Liver (tissue), 9 donors: ENCODE measurements around the gene LRRC63. TPM values are rescaled to one million over a fixed set of nuclear protein-coding genes. Genes with fewer than 3 reads are reported as not detected.

Experiments
- DNase-seq: peaks from one replicate; pipeline ENCODE4 v3.0.0-alpha.2; 2017; ENCODE audit warnings: low spot score
- H3K27ac ChIP-seq, 2 donors: one replicate each; pipeline ENCODE4 v1.7.0; 2013; ENCODE audit warnings: inconsistent platforms in 2 of 2, low read length in 2 of 2, control low read depth in 1 of 2, low read depth in 1 of 2, mild to moderate bottlenecking in 1 of 2
- H3K27me3 ChIP-seq, 4 donors: one replicate each; pipeline versions ENCODE4 v1.6.1 to v1.7.0; 2013; ENCODE audit warnings: low read length in 3 of 4, inconsistent platforms in 1 of 4, mild to moderate bottlenecking in 1 of 4, moderate library complexity in 1 of 4; ENCODE audit not compliant: control insufficient read depth in 4 of 4, insufficient read depth in 4 of 4
- H3K36me3 ChIP-seq, 4 donors: one replicate each; pipeline versions ENCODE4 v1.6.1 to v1.7.0; 2013; ENCODE audit warnings: low read length in 3 of 4, mild to moderate bottlenecking in 3 of 4, low read depth in 1 of 4, moderate library complexity in 1 of 4; ENCODE audit not compliant: control insufficient read depth in 4 of 4, insufficient read depth in 3 of 4
- H3K4me1 ChIP-seq, 4 donors: one replicate each; pipeline versions ENCODE4 v1.6.1 to v1.7.0; 2013; ENCODE audit warnings: low read length in 3 of 4, mild to moderate bottlenecking in 3 of 4, moderate library complexity in 1 of 4; ENCODE audit not compliant: control insufficient read depth in 4 of 4, insufficient read depth in 4 of 4
- H3K4me3 ChIP-seq, 3 donors: one replicate each; pipeline versions ENCODE4 v1.6.1 to v1.7.0; 2013; ENCODE audit warnings: low read length in 3 of 3, control low read depth in 1 of 3, low read depth in 1 of 3, mild to moderate bottlenecking in 1 of 3
- H3K9ac ChIP-seq, 2 donors: one replicate each; pipeline ENCODE4 v1.7.0; 2013; ENCODE audit warnings: low read length in 2 of 2, mild to moderate bottlenecking in 2 of 2, moderate library complexity in 2 of 2, control low read depth in 1 of 2, low read depth in 1 of 2
- H3K9me3 ChIP-seq, 4 donors: one replicate each; pipeline versions ENCODE4 v1.6.1 to v1.7.0; 2013; ENCODE audit warnings: low read length in 3 of 4; ENCODE audit not compliant: control insufficient read depth in 4 of 4
- EGR1 ChIP-seq, 2 donors: IDR thresholded peaks; 2 replicates each; pipeline ENCODE4 v1.6.1; 2016 to 2018; ENCODE audit warnings: antibody characterized with exemption in 2 of 2, low read depth in 2 of 2
- FOXA1 ChIP-seq: IDR thresholded peaks from 2 replicates; pipeline ENCODE4 v1.6.1; 2016; ENCODE audit warnings: antibody characterized with exemption
- FOXA2 ChIP-seq: IDR thresholded peaks from 2 replicates; pipeline ENCODE4 v1.6.1; 2016; ENCODE audit warnings: antibody characterized with exemption
- GABPA ChIP-seq, 2 donors: IDR thresholded peaks in 1 of 2; conservative IDR thresholded peaks in 1 of 2; 2 replicates each; pipeline ENCODE4 v1.6.1; 2016; ENCODE audit warnings: antibody characterized with exemption in 2 of 2, mild to moderate bottlenecking in 1 of 2, moderate library complexity in 1 of 2
- HNF4A ChIP-seq, 2 donors: conservative IDR thresholded peaks; 2 replicates each; pipeline ENCODE4 v1.6.1; 2016; ENCODE audit warnings: antibody characterized with exemption in 2 of 2, mild to moderate bottlenecking in 2 of 2
- HNF4G ChIP-seq: IDR thresholded peaks from 2 replicates; pipeline ENCODE4 v1.6.1; 2016; ENCODE audit warnings: antibody characterized with exemption
- JUND ChIP-seq, 2 donors: IDR thresholded peaks; 2 replicates each; pipeline ENCODE4 v1.6.1; 2016; ENCODE audit warnings: antibody characterized with exemption in 2 of 2
- NR2F2 ChIP-seq: IDR thresholded peaks from 2 replicates; pipeline ENCODE4 v1.6.1; 2016; ENCODE audit warnings: antibody characterized with exemption
- RAD21 ChIP-seq, 2 donors: IDR thresholded peaks; 2 replicates each; pipeline ENCODE4 v1.6.1; 2016; ENCODE audit warnings: antibody characterized with exemption in 2 of 2, mild to moderate bottlenecking in 2 of 2
- REST ChIP-seq: IDR thresholded peaks from 2 replicates; pipeline ENCODE4 v1.6.1; 2016; ENCODE audit warnings: antibody characterized with exemption, mild to moderate bottlenecking
- RXRA ChIP-seq, 2 donors: IDR thresholded peaks; 2 replicates each; pipeline ENCODE4 v1.6.1; 2017 to 2018; ENCODE audit warnings: antibody characterized with exemption in 2 of 2, mild to moderate bottlenecking in 1 of 2
- SP1 ChIP-seq: IDR thresholded peaks from 2 replicates; pipeline ENCODE4 v1.6.1; 2018; ENCODE audit warnings: antibody characterized with exemption, mild to moderate bottlenecking
- TAF1 ChIP-seq: conservative IDR thresholded peaks from 2 replicates; pipeline ENCODE4 v1.6.1; 2016; ENCODE audit warnings: antibody characterized with exemption, mild to moderate bottlenecking
- YY1 ChIP-seq: IDR thresholded peaks from 2 replicates; pipeline ENCODE4 v1.6.1; 2016; ENCODE audit warnings: antibody characterized with exemption, mild to moderate bottlenecking
- WGBS: extraction: QIAGEN DNeasy Blood & Tissue Kit; methylation state at CpG from one replicate; pipeline ENCODE4 v1.1.7; 2013; 5-methylcytosine and 5-hydroxymethylcytosine counted together
- polyA plus RNA-seq, 2 donors: library from polyadenylated mRNA; stranded (reverse) in 1 of 2; unstranded in 1 of 2; fragments of 200-250 nt in 1 of 2; fragments of >200 nt in 1 of 2; fragmentation: Nextera tagmentation in 1 of 2; extraction: Ambion mirVana in 1 of 2; gene quantifications; one replicate each; pipeline versions ENCODE4 v1.2.1 to v1.2.3, GENCODE V29; 2013 to 2015
- total RNA-seq, 2 donors: library from RNA; depleted of rRNA; stranded (reverse); fragments of >200 nt; gene quantifications; one replicate each; pipeline ENCODE4 v1.2.3, GENCODE V29; 2014
- TF ChIP-seq, protein P1 (sequence below): IDR thresholded peaks from 2 replicates; pipeline ENCODE4 v1.6.1; 2016; ENCODE audit warnings: antibody characterized with exemption
- TF ChIP-seq, protein P2 (sequence below): fragments of 150-350 bp; IDR thresholded peaks from 2 replicates; pipeline ENCODE4 v1.5.1; 2017; ENCODE audit warnings: improper control_type of control experiment, low read depth, low read length; ENCODE audit not compliant: missing input control
- TF ChIP-seq, protein P3 (sequence below): IDR thresholded peaks from 2 replicates; pipeline ENCODE4 v1.6.1; 2016; ENCODE audit warnings: antibody characterized with exemption
- TF ChIP-seq, protein P4 (sequence below): IDR thresholded peaks from 2 replicates; pipeline ENCODE4 v1.6.1; 2016; ENCODE audit warnings: antibody characterized with exemption
- donor health status: healthy.
- donor health status: healthy.
- donor health status: healthy.
- donor health status: healthy.
- donor health status: healthy.

LRRC63 gene
- total and polyA plus RNA-seq, 4 donors: 0.03 to 0.84 (median 0.09) TPM

- TF ChIP-seq RAD21 (IDR thresholded peaks at IDR 0.05) (no peak), SP1 (no peak)
Measured at GRCh38 chr13:46313432-46314257, 101.9 kb downstream of the LRRC63 start (continued).

DNA sequence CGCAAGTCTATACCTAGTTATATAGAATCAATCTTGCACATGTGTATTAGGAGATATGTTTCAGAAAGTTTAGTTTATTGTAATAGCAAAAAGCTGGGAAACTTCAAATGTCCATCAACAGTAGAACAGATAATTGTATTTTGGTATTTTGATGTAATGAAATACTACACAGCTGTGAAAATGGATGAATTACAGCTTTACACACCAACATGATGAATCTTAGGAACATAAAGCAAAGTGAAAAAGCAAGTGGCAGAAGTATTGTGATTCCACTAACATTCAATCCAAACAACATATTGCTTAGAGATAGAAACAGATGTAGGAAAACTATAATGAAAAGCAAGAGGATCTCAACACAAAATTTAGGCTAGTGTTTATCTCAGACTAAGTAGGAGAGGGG is 102.9 kb downstream of the LRRC63 start:
- WGBS: 96% methylated on average over 1 of the region's 1 CpG
- no peak overlapping the region for H3K4me3 ChIP-seq
- no peak overlapping the region for H3K27ac ChIP-seq
- H3K36me3 ChIP-seq: no peaks in the 10 kb centered on the region
- TF ChIP-seq GABPA (IDR thresholded peaks at IDR 0.05 in 1 of 2, conservative IDR thresholded peaks at IDR 0.05 in 1 of 2): no peak
- TF ChIP-seq EGR1 (IDR thresholded peaks at IDR 0.05; ENCODE audit: low read depth in 2 of 2): no peak
- TF ChIP-seq REST: no peak
- no peak for TF ChIP-seq FOXA2
- H3K9ac ChIP-seq: no peak overlapping the region
- no peaks in the 10 kb centered on the region for H3K9me3 ChIP-seq
- H3K4me1 ChIP-seq: no peaks in the 10 kb centered on the region
- DNase-seq: no peak
- no peaks in the 10 kb centered on the region for H3K27me3 ChIP-seq

GRCh38 chr13:46315036-46315435 is 103.3 kb downstream of the LRRC63 start:
- H3K9me3 ChIP-seq: no peaks in the 10 kb centered on the region
- H3K9ac ChIP-seq: no peak overlapping the region
- TF ChIP-seq FOXA1 (no peak), NR2F2 (no peak), REST (no peak), FOXA2 (no peak), RAD21 (IDR thresholded peaks at IDR 0.05) (no peak), SP1 (no peak), JUND (IDR thresholded peaks at IDR 0.05) (no peak), YY1 (no peak), EGR1 (IDR thresholded peaks at IDR 0.05; ENCODE audit: low read depth in 2 of 2) (no peak), RXRA (IDR thresholded peaks at IDR 0.05) (no peak), TAF1 (no peak), HNF4A (conservative IDR thresholded peaks at IDR 0.05) (no peak), GABPA (IDR thresholded peaks at IDR 0.05 in 1 of 2, conservative IDR thresholded peaks at IDR 0.05 in 1 of 2) (no peak), HNF4G (no peak)
- TF ChIP-seq, protein P1, sequence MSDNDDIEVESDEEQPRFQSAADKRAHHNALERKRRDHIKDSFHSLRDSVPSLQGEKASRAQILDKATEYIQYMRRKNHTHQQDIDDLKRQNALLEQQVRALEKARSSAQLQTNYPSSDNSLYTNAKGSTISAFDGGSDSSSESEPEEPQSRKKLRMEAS: no peak
- TF ChIP-seq, protein P2, sequence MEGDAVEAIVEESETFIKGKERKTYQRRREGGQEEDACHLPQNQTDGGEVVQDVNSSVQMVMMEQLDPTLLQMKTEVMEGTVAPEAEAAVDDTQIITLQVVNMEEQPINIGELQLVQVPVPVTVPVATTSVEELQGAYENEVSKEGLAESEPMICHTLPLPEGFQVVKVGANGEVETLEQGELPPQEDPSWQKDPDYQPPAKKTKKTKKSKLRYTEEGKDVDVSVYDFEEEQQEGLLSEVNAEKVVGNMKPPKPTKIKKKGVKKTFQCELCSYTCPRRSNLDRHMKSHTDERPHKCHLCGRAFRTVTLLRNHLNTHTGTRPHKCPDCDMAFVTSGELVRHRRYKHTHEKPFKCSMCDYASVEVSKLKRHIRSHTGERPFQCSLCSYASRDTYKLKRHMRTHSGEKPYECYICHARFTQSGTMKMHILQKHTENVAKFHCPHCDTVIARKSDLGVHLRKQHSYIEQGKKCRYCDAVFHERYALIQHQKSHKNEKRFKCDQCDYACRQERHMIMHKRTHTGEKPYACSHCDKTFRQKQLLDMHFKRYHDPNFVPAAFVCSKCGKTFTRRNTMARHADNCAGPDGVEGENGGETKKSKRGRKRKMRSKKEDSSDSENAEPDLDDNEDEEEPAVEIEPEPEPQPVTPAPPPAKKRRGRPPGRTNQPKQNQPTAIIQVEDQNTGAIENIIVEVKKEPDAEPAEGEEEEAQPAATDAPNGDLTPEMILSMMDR: no peak
- TF ChIP-seq, protein P3, sequence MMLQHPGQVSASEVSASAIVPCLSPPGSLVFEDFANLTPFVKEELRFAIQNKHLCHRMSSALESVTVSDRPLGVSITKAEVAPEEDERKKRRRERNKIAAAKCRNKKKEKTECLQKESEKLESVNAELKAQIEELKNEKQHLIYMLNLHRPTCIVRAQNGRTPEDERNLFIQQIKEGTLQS: no peak
- TF ChIP-seq, protein P4, sequence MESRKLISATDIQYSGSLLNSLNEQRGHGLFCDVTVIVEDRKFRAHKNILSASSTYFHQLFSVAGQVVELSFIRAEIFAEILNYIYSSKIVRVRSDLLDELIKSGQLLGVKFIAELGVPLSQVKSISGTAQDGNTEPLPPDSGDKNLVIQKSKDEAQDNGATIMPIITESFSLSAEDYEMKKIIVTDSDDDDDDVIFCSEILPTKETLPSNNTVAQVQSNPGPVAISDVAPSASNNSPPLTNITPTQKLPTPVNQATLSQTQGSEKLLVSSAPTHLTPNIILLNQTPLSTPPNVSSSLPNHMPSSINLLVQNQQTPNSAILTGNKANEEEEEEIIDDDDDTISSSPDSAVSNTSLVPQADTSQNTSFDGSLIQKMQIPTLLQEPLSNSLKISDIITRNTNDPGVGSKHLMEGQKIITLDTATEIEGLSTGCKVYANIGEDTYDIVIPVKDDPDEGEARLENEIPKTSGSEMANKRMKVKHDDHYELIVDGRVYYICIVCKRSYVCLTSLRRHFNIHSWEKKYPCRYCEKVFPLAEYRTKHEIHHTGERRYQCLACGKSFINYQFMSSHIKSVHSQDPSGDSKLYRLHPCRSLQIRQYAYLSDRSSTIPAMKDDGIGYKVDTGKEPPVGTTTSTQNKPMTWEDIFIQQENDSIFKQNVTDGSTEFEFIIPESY: no peak
- H3K4me3 ChIP-seq: no peak overlapping the region
- DNase-seq: no peak
- H3K4me1 ChIP-seq: no peaks in the 10 kb centered on the region
- H3K27me3 ChIP-seq: no peaks in the 10 kb centered on the region
- H3K27ac ChIP-seq: no peak overlapping the region
- no peaks in the 10 kb centered on the region for H3K36me3 ChIP-seq
